Activated CD4-positive, alpha-beta T cell treated with anti-CD3 and anti-CD28 coated beads for 1 hour (primary cell): ENCODE measurements around the gene CTIF.
"Not testable (repeated sequence)": the region's sequence is repeated elsewhere in the genome, so short reads cannot be mapped to it uniquely, and the experiment has no call there.

ENCODE experiments used
- DNase-seq: peaks from one replicate; pipeline ENCODE4 v3.0.0-alpha.2; 2020

Gene CTIF

DNA sequence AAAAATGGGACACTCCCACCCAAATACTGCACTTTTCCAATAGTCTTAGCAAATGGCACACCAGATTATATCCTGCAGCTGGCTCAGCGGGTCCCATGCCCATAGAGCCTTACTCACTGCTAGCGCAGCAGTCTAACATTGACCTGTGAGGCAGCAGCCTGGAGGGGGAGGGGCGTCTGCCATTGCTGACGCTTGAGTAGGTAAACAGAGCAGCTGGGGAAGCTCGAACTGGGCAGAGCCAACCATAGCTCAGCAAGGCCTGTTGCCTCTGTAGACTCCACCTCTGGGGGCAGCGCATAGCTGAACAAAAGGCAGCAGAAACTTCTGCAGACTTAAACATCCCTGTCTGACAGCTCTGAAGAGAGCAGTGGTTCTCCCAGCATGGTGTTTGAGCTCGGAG, 110.4 kb downstream of the CTIF start:
- no peak for DNase-seq

DNA sequence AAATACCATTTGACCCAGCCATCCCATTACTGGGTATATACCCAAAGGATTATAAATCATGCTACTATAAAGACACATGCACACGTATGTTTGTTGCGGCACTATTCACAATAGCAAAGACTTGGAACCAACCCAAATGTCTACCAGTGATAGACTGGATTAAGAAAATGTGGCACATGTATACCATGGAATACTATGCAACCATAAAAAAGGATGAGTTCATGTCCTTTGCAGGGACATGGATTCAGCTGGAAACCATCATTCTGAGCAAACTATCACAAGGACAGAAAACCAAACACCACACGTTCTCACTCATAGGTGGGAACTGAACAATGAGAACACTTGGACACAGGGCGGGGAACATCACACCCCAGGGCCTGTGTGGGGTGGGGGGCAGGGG, 115.8 kb downstream of the CTIF start:
- not testable (repeated sequence) for DNase-seq

DNA sequence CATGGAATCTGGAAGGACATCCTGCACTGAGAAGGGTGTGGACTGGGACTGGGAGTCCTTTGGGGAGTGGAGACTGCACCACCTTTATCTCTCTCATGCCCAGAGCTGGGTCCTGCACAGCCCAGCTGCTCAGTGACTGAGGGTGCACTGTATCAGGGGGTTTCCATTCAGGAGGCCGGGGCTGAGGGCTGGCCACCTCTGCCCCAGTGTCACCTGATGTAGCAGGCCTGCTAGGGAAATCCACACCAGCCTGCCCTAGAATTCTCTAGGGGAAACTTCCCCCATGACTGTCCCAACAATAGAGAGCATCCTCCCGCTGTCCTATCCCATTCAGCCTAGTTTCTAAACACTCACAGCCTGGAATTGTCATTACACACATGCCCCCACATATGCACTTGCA, 116.7 kb downstream of the CTIF start:
- no peak for DNase-seq

DNA sequence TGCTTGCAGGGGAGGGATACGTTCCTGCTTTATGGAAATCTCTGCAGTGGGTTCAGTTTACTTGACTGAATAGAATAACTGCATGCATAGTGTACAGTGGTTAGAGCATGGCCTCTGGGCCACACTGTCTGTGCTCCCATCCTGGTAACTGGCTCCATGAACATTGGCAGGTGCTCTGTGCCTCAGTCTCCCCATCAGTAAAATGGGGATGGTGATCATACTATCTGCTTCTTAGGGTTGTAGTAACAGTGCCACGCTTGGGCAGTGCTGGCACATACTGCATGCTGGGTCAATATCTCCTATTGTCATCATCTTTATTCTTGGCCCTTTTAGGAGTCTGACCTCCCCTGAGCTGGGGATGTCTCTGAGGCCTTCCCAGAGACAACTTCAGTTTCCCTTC, 117.3 kb downstream of the CTIF start:
- DNase-seq: no peak

DNA sequence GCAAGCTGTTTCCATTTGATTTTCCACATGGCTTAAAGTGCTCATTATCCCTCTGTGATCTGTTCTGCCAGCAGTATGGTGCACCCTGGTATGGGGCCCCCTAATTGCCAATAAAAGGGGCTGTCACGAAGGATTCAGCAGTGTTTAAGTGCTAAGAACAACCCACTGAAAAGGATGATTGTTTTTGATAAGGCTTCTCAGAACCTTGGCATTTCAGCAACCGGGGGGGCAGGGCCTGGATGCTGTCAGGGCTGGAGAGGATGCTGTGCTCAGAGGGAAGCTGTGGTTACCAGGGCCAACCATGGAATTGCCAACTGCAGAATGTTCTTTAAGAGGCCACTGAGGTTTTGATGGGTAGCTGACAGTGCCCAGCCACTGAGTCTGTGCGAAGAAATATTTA, 117.8 kb downstream of the CTIF start:
- no peak for DNase-seq

DNA sequence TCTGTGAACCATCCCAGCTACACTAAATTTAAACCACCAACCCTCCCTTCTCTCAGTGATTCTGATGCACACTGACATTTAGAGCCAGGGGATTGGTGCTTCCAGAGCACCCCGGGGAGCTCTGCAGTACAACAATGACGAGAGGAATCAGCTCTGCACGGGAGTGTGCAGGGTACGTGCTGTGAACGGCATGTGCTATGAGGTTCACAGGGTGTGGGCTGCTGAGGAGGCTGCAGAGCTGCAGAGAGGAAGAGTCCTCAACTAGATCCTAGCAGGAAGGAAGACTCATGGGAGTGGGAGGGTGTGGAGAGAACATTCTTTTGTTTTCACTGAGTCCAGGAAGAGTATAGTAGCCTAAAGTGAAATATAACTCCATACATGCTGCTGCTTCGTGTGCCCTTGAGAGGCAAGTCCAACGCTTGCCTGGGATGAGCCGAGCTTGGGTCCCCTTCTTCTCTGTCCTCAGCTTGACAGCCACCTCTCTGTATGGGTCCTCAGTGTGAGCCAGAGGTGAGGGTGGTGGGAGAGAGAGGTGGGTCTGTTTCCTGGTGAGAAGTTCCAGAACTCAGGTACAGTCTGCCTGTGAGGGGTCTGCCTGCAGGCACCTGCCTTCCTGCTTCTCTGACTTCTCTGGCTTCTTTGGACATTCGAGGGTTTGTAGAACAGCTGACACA, 118.8 kb downstream of the CTIF start:
- no peak for DNase-seq

DNA sequence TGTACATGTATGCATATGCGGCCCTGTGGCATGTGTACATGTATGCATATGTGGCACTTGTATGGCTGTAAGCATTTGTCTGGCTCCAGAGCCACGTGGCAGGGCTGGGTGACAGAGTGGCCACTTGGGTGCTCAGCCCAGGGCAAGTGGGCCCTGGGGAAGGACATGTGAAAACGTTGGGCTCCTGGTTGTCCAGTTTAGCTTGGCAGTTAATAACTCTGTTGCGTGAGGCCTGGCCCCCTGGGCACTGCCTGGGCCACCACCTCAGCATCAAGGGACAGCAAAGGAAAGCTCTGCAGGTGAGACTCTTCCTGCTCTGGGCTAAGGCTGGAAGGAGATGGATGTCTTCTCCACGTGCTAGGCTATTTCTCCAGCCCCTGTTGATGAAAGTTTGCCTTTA, 119.9 kb downstream of the CTIF start:
- no peak for DNase-seq

DNA sequence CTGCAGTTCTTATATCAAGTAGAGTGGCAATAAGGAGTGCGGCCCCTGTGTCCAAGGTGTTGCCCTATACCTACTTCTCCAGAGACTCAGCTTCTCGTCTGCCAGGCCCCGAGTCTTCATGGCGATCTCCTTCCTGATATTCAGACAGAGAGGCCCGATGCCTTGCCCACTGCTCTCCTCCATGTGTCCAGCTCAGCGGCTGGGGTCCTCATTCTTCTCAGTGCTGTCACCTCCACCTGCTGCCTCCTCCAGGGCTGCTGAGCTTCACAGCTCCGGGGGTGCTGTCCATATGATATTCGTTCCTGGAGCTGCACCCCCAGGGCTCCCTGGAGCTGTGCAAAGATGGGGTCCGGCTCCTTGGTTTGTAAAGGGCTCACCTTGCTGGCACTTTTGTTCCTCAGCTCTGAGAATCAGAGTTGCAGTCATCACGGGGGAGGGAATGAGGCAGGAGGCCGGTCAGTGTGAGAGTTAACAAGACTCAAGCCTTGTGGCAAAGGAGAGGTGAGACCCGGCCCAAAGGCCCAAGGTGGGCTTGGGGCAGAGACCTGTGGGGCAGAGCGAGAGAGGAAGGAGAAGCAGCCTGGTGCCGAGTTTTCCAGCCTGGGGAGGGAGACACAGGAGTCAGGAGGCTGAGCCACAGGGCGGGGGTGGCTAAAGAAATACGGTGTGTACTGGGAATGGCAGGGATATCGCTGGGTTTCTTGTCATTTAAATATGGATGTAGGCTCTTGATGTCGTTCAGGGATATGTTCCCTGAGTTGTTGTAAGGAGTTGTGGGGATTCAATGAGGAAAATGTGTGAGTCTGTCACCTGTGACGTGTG, 120.6 kb downstream of the CTIF start:
- no peak for DNase-seq

DNA sequence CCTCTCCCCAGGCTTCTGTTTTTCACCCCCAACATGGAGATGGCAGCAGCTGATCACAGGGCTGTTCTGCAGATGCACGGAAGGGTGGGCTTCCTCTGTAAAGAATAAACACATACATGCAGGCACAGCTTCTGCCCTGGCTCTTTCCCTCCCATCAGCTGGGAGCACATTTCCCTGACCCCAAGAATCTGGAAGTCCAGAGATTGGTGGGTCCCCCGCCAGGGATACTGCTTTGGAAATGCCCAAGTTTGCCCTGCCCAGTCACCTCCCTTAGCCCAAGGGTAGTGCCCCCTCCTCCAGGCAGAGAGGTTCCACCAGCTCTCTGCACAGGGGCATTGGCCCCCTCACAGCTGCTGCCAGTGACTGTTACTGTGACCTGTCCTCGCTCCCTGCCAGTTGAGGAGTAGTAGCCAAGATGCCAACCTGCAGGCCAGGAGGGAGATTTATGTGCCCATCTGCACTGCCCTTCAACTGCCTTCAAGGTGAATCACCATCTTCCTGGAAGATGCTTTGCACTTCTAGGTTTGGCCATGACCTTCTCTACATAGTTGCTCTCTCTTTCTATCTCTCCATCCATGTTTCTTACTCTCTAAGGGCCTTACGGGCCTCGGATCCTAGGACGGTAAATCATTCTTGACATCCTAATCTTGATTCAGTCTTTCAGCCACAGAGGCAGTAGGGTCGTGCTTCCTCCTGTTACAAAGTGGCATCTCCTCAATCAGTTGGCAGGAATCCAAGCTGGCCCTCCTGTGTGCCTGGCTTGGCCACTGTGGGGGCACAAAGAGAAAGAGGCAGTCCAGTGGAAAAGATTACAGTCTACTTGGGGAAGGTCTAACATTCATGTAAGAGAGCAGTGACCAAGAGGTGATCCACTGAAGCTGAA, 121.8 kb downstream of the CTIF start:
- no peak for DNase-seq

DNA sequence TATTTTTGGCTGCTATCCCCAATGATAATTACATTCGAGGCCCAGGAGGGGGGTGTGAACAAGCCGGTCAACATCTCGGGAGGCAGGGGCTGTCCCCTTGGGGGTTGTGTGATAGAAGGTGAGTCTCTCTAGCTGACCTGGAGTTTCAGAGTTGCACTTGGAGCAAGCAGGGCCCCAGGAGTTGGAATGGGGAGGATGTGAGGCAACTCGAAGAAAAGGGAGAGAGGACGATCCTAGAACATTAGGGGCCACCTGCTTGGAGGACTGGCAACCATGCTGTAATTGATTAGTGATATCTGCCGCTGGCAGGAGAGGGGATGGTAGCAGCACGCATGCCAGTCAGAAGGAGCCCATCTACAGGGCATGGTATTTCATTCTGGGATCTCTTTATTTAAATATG, 122.6 kb downstream of the CTIF start:
- no peak for DNase-seq

DNA sequence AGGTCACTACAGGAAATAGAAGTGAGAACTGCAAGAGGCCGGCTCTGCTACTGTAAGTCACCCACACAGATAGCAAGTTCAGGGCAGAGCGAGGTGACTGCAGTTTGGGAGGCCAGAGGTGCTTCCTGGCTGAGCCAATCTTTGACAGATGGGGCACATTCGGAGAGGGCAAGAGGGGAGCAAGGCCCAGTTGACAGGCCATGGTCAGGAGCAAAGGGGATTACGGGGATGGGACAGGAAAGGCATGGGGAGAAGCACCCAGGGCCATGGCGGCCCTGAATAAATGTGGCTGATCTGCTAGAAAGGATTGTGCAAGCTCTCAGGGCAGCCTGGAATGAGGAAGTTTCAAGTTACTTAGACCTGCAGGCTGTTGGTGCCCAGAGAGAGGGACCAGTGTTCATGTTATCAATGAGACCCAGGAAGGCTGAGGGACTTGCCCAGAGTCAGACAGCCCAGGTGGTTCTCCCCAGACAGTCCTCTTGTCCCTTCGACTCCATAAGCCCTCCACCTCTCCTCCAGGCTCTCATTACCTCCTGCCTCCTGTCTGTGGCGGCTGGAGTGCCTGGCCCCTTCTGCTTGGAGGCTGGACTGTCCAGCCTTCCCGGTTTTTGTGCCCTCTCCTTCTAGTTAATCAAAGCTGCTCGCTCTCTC, 123.3 kb downstream of the CTIF start:
- DNase-seq: no peak

DNA sequence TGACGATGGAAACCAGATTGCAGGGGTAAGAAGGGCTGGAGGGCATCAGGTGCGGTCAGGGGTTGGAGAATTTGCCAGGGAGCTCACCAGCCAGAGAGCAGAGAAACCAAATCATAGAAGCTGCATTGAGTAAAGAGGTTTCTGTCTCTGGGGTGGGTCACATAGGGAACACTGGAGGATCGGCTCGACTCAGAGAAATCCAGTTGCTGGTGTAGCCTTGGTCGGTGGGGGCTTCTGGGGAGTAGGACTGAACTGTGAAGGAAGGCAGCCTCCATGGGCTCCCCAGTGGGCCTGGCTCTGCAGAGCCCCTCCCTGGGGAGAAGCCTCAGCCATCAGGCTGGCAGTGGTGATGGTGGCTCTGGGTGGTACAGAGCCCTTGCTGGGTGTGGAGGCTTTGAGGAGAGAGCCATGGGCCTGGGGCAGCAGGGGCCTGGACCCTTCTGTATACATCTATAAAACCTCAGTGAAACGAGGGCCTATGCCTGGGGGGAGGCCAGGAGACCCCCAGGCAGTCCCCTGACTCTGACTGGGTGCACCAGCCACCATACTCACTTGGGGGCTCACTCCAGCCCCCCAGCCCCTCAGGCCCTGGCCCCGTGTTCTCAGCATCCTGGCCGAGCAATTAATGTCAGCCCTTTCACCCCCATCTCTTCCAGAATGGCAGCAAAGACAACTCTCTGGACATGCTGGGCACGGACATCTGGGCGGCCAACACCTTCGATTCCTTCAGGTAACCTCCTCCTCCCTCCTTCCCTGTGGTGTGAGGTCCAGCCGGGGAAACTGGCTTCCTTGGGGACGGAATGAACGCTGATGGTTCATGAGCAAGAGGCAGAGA, 124.5 kb downstream of the CTIF start:
- no peak for DNase-seq

DNA sequence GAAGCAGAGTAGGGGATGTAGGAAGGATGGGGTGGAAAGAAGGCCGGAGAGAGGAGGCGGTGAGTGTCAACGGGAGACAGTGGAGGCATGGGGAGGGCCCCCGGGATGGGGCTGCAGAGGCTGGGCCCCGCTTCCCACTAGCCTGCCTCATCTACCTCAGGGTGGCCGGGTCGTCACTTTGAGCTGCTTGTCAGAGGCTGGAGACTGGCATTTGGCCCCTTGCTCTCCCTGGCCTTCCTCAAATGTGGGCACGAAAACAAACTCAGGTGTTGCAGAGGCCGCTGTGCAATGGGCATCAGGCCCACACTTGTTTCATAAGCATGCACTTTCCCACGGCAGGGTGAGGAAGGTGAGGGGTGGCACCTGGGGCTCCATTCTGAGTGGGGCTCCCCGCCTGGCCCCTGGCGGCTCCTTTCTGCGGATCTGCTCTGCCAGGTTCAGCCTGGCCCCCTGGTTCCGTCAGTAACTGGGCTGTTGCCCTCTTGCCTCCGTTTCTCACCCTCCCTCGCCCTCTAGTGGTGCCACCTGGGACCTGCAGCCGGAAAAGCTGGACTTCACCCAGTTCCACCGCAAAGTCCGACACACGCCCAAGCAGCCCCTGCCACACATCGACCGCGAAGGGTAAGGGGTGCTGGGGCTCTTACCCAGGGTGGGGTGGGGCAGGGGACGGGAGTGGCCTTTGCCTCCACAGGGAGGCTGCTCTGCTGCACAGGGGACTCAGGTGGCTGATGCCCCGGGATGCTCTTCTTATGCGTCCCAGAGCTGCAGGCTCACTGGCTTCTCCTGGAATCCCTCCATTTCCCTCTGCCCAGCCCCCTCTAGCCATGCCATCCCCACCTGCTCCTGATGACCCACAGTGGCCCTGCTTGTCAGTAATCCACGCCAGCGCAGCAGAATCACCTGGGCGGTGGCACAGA, 125.4 kb downstream of the CTIF start:
- DNase-seq: peak; percentile 19

DNA sequence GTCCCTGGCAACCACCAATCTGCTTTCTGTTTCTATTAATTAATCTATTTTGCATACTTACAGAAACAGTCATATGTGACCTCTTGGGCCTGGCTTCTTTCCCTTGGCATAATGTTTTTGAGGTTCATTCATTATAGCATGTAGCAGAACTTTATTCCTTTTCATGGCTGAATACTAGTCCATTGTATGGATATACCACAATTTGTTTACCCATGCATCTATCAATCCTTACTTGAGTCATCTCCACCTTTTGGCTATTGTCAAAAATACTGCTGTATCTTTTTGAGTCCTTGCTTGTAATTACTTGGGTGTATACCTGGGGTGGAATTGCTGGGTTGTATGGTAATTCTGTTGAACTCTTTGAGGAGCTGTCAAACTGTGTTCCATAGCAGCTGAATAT, 126.8 kb downstream of the CTIF start:
- DNase-seq: no peak

DNA sequence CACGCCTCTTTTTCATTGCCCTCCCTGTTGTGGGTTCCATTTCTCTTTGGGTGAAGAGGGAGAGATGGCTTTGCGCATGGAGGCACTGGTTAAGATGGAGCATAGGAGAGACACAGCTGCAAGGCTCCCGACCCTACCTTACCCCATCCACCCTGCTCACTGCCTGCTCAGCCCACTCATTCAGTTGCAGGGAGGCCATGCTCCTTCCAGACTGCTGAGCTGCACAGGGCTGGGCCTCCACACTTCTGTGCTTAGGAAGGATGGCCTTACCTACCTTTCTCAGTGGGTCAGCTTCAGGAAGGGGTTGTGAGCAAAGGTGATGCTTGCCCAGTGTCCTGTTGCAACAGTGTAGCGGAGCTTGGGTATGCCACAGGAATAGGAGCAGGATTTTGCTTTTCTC, 127.8 kb downstream of the CTIF start:
- no peak for DNase-seq

DNA sequence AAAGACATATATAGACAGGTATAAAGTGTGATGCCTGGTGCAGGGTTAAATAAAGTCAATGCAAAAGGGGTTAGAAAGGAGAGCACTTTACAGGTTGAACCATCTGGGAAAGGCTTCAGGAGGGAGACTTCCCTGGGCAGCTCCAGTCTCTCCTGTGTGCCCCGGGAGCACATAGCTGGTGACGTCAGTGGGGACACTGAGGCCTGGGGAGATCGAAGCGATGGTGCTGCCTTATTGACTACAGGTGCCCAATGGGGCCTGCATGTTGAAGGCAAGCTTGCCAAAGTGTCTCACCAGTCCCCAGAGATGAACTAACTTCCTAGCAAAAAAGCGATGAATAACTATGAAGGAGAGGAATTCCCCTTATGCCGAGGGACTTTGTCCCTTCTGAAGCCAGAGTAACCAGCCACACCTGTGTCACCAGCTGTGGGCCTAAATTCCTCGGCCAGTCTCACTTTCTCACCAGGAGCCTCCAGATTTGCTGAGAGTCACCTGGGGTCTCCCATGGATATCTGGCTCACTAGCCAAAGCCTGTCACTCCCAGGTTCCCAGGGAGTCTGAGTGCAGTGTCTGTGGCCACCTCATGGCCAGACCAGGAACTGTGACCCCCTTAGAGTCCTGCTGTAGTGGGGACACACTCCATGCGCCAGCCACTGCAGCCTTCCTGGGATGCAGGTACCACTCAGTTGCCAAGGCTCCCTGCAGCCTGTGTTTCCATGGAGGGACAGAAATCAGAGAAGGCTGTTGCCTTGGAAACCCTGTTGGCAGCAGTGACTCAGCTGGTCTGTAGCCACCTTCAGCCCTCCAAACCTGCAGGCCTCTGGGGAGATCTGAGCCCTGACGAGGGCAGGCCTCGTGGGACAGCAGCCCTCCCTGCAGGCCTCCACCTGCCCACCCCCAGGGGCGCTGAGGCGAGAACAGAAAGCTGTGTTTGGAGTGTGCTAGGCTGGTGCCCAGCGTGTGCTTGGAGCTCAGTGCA, 128.7 kb downstream of the CTIF start:
- no peak for DNase-seq

DNA sequence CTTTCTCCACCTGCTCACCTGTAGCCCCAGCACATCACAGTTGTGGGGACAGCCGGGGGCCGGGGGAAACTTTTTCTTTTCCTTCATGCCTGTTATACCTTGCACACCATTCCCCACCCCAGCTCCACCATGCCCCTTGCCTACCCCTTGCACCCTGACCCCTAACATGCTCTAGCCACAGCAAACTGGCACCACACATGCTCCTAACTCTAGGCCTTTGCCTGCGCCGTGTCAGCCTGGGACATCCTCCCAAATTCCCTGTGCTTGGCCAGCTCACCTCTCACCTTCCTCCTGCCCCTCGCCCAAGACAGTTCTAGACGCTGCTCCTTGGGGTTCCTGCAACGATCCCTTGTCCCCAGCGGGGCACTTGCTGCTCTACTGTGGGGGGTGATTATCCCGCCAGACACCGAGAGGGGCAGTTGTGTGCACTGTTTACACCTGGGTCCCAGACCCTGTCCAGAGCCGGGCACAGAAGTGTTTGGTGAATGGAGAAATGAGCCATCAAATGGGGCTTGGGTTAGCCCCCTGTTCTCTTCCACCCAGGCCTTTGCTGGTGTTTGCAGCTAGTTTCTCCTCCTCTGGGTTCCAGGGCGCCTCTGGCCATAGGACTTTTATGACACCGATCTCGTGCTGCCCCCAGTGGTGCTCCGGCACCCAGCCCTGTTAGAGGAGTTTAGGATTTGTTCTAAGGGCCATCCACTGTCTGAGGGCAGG, 129.8 kb downstream of the CTIF start:
- DNase-seq: no peak

DNA sequence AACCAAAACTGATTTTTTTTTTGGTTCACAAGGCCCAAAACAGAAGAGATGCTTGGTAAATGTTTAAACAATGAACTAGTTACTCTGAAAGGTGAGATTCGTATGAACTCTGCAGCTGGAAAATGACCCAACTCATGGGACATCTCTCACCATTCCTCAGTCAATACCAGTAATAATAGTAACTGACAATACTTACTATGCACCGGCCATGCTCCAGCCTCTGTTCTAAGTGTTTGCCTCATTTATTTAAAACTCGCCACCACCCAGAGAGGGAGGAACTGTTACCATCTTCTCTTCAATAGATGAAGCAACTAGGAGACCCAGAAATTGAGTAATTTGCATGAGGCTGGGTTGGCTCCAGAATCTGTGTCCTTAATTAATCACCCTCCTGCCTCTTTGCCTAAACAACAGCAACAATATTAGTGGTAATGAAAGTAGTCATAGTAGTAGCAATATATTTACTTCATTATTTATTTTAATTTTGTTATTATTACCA, 130.4 kb downstream of the CTIF start:
- DNase-seq: no peak
